KMS-11 (cell line): ENCODE measurements around the gene DNAJB1.
"Not testable (repeated sequence)": the region's sequence is repeated elsewhere in the genome, so short reads cannot be mapped to it uniquely, and the experiment has no call there.

Experiments used
- H2AFZ ChIP-seq: fragments of 200-600 bp; sonication (generic); 2 replicates; pipeline ENCODE4 v1.6.1; 2016; ENCODE audit warnings: antibody characterized with exemption, mixed run types, low read depth
- H3K27ac ChIP-seq: fragments of 200-600 bp; sonication (generic); 2 replicates; pipeline ENCODE4 v1.6.1; 2016; ENCODE audit warnings: mild to moderate bottlenecking, mixed run types
- H3K27me3 ChIP-seq: fragments of 200-600 bp; sonication (generic); 2 replicates; pipeline ENCODE4 v1.6.1; 2017; ENCODE audit warnings: mild to moderate bottlenecking, low read depth, mixed run types, moderate library complexity; ENCODE audit not compliant: insufficient read depth
- H3K36me3 ChIP-seq: fragments of 200-600 bp; sonication (generic); 2 replicates; pipeline ENCODE4 v1.6.1; 2017; ENCODE audit warnings: mild to moderate bottlenecking, mixed run types; ENCODE audit not compliant: insufficient read depth
- H3K4me1 ChIP-seq: fragments of 200-600 bp; sonication (generic); 2 replicates; pipeline ENCODE4 v1.6.1; 2016; ENCODE audit warnings: mild to moderate bottlenecking, low read depth, mixed run types; ENCODE audit not compliant: poor library complexity, severe bottlenecking
- H3K4me2 ChIP-seq: fragments of 200-600 bp; sonication (generic); 2 replicates; pipeline ENCODE4 v1.7.0; 2016; ENCODE audit warnings: mild to moderate bottlenecking, mixed run types
- H3K4me3 ChIP-seq: fragments of 200-600 bp; sonication (generic); IDR thresholded peaks from 2 replicates; pipeline ENCODE4 v1.6.1; 2017; ENCODE audit warnings: low read depth, low read length, mixed read lengths; ENCODE audit not compliant: insufficient read depth
- H3K79me2 ChIP-seq: fragments of 200-600 bp; sonication (generic); 2 replicates; pipeline ENCODE4 v1.6.1; 2016; ENCODE audit warnings: low read depth, mixed run types; ENCODE audit not compliant: insufficient read depth
- H3K9ac ChIP-seq: fragments of 200-600 bp; sonication (generic); 2 replicates; pipeline ENCODE4 v1.6.1; 2016; ENCODE audit warnings: mild to moderate bottlenecking, mixed run types
- H4K20me1 ChIP-seq: fragments of 200-600 bp; sonication (generic); 2 replicates; pipeline ENCODE4 v1.6.1; 2016; ENCODE audit warnings: mild to moderate bottlenecking, mixed run types; ENCODE audit not compliant: insufficient read depth
- TF ChIP-seq, protein P1 (sequence below): fragments of 200-600 bp; sonication (generic); conservative IDR thresholded peaks from 2 replicates; pipeline ENCODE4 v1.6.1; 2017; ENCODE audit warnings: low read depth, mild to moderate bottlenecking, antibody characterized with exemption, low read length, moderate library complexity, mixed read lengths

Gene DNAJB1

DNA sequence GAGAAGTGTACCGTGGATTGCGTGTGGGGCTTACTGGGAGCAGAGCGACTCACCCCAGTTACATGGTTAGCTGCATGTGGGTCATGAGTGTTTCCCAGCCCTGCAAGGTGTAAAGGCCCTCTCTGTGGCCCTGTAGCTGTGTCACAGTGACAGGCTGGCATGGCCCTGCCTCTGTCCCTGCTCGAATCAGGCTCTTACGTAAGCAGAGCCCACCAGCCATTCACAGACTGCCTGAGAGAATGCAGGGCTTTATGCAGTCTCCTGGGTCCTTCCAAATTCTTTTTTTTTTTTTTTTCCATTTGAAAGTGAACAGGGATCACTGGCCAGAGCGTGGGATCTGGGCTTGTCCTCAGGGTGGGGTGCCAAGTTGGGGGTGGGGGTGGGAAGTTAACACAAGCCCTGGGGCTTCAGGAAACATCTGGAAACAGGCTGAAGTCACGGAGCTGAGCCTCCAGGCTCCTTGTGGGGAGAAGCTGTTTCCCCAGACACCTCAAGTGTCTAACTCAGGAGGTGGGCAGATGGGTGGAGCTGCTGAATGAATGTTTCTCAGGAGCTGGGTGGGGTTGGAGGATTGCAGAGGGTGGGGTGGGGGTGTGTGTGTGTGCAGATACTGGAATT, 24.6 kb upstream of the DNAJB1 start:
- TF ChIP-seq, protein P1, sequence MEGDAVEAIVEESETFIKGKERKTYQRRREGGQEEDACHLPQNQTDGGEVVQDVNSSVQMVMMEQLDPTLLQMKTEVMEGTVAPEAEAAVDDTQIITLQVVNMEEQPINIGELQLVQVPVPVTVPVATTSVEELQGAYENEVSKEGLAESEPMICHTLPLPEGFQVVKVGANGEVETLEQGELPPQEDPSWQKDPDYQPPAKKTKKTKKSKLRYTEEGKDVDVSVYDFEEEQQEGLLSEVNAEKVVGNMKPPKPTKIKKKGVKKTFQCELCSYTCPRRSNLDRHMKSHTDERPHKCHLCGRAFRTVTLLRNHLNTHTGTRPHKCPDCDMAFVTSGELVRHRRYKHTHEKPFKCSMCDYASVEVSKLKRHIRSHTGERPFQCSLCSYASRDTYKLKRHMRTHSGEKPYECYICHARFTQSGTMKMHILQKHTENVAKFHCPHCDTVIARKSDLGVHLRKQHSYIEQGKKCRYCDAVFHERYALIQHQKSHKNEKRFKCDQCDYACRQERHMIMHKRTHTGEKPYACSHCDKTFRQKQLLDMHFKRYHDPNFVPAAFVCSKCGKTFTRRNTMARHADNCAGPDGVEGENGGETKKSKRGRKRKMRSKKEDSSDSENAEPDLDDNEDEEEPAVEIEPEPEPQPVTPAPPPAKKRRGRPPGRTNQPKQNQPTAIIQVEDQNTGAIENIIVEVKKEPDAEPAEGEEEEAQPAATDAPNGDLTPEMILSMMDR, result no peak
- no peaks in the 10 kb centered on the region for H3K4me1 ChIP-seq
- H3K4me3 ChIP-seq, result no peak overlapping the region
- H3K27me3 ChIP-seq, result no peaks in the 10 kb centered on the region
- H3K36me3 ChIP-seq, result no peaks in the 10 kb centered on the region
- no peak overlapping the region for H3K27ac ChIP-seq
- no peaks in the 10 kb centered on the region for H4K20me1 ChIP-seq
- H3K4me2 ChIP-seq, result no peak overlapping the region
- no peak overlapping the region for H3K9ac ChIP-seq
- peaks cover 7% of the 10 kb centered on the region; the same call in 1 of the 2 replicates for H3K79me2 ChIP-seq
- no peak overlapping the region for H2AFZ ChIP-seq

DNA sequence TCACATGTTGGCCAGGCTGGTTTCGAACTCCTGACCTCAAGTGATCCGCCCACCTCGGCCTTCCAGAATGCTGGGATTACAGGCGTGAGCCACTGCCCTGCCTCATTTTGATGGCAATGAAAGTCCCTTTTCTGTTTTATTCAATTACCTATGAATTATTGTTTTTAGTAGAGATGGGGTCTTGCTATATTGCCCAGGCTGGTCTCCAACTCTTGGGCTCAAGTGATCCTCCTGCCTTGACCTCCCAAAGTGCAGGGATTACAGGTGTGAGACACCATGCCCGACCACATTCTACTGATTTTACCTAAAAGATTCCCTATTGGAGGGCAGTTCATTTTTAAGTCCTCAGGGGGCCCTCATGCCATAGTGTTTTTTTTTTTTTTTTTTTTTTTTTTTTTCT, 23.8 kb upstream of the DNAJB1 start:
- H3K79me2 ChIP-seq, result peaks cover 12% of the 10 kb centered on the region; the same call in 1 of the 2 replicates
- H2AFZ ChIP-seq, H3K4me1 ChIP-seq, H3K9ac ChIP-seq, H3K4me3 ChIP-seq, H3K27me3 ChIP-seq, H3K27ac ChIP-seq, H3K36me3 ChIP-seq, H3K4me2 ChIP-seq, H4K20me1 ChIP-seq: not testable (repeated sequence)

DNA sequence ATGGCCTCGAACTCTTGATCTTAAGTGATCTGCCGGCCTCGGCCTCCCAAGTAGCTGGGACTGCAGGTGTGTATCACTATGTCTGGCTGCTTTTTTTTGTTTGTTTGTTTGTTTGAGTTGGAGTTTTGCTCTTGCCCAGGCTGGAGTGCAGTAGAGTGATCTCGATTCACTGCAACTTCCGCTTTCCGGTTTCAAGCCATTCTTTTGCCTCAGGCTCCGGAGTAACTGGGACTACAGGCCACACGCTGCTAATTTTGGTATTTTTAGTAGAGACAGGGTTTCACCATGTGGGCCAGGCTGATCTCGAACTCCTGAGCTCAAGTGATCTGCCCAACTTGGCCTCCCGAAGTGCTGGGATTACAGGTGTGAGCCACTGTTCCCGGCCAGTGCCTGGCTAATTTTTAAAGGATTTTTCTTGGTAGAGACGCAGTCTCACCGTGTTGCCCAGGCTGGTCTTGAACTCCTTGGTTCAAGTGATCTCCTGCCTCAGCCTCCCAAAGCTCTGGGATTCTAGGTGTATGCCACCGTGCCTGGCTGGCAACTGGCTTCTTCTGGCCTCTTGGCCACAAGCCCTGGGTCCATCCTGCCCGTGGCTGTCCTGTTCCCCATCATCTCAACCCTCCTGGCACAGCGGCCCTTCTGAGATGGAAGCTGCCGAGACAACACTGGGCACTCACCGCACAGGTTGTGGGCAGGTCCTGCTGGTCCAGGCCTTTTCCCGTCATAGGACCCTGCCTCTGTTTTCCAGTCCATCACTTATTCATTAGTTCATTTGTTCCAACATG, 22.7 kb upstream of the DNAJB1 start:
- H2AFZ ChIP-seq, result no peak overlapping the region
- no peaks in the 10 kb centered on the region for H4K20me1 ChIP-seq
- H3K79me2 ChIP-seq, result peaks cover 12% of the 10 kb centered on the region; the same call in 1 of the 2 replicates
- H3K27me3 ChIP-seq, result no peaks in the 10 kb centered on the region
- H3K4me3 ChIP-seq, result no peak overlapping the region
- no peaks in the 10 kb centered on the region for H3K36me3 ChIP-seq
- H3K4me2 ChIP-seq, result no peak overlapping the region
- H3K4me1 ChIP-seq, result no peaks in the 10 kb centered on the region
- TF ChIP-seq, protein P1, result no peak
- no peak overlapping the region for H3K27ac ChIP-seq
- H3K9ac ChIP-seq, result no peak overlapping the region

DNA sequence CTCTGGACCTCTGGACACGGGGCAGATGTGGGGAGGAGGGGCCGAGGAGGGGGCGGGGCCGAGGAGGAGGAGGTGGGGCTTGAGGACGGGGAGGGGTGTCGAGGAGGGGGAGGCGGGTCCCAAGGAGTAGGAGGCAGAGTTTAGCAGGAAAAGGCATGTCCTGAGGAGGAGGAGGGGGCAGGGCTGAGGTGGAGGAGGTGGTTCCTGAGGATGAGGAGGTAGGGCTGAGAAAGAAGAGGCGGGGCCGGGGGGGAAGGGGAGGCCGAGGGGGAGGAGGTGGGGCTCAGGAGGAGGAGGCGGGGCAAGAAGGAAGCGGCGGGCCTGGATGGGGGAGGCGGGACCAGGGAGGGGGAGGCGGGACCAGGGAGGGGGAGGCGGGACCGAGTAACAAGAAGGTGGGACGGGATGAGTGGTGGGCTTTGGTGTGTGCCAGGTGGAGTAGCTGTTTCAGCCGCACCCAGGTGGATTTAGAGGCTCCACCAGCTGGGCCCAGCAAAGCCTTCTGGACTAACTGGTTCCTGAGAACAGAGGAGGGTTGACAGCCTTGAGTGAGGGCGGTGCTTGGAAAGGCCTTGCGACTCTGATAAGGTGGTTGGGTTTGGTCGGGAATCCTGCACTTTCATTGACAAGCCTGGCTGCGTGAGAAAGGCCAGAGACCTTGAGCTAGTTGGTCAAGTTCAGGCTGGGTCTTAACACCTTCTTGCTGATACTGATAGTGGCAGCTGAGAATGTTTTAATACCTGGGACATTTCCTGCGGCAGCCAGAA, 18.9 kb upstream of the DNAJB1 start:
- no peaks in the 10 kb centered on the region for H3K27me3 ChIP-seq
- no peak overlapping the region for H3K4me3 ChIP-seq
- H3K4me2 ChIP-seq, result no peak overlapping the region
- H4K20me1 ChIP-seq, result no peaks in the 10 kb centered on the region
- TF ChIP-seq, protein P1, result no peak
- H3K4me1 ChIP-seq, result no peaks in the 10 kb centered on the region
- no peak overlapping the region for H3K27ac ChIP-seq
- no peak overlapping the region for H2AFZ ChIP-seq
- peaks cover 18% of the 10 kb centered on the region; the same call in 1 of the 2 replicates for H3K79me2 ChIP-seq
- H3K36me3 ChIP-seq, result no peaks in the 10 kb centered on the region
- no peak overlapping the region for H3K9ac ChIP-seq
